ENCODE results near the gene C3orf20.

The C3orf20 gene

DNA sequence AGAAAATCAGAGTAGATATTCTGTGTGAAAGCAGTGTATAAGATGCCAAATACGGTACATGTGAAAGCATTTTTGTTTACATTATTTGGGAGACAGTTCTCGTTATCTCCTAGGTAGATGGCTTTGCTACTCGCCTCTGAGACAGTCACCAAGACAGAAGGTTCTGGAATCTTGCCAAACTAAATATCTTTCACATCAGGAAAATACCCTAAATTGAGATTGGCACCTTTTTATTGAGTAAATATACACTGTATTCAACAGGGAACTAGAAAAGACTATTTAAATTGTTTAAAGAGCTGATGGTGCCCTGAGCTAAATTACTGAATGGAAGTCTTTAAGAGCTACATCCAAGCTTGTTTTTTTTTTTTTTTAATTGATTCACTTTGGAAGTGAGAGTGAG lies 147.2 kb downstream of the C3orf20 start:
- TF ChIP-seq, protein P1, sequence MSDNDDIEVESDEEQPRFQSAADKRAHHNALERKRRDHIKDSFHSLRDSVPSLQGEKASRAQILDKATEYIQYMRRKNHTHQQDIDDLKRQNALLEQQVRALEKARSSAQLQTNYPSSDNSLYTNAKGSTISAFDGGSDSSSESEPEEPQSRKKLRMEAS (IDR thresholded peaks at IDR 0.05) = no peak
- TF ChIP-seq TEAD4 (IDR thresholded peaks at IDR 0.05) (no peak), CEBPB (IDR thresholded peaks at IDR 0.05) (no peak), FOXM1 (IDR thresholded peaks at IDR 0.05; ENCODE audit: borderline replicate concordance, low read depth) (no peak), TCF12 (IDR thresholded peaks at IDR 0.05; ENCODE audit: low read depth) (no peak), ZBTB7A (IDR thresholded peaks at IDR 0.05; ENCODE audit: low read depth) (no peak), CREB1 (IDR thresholded peaks at IDR 0.05; ENCODE audit: low read depth) (no peak), RAD21 (IDR thresholded peaks at IDR 0.05; ENCODE audit: low read depth) (no peak), EGR1 (IDR thresholded peaks at IDR 0.05) (no peak), TAF1 (IDR thresholded peaks at IDR 0.05; ENCODE audit: low read depth) (no peak)
- TF ChIP-seq, protein P2, sequence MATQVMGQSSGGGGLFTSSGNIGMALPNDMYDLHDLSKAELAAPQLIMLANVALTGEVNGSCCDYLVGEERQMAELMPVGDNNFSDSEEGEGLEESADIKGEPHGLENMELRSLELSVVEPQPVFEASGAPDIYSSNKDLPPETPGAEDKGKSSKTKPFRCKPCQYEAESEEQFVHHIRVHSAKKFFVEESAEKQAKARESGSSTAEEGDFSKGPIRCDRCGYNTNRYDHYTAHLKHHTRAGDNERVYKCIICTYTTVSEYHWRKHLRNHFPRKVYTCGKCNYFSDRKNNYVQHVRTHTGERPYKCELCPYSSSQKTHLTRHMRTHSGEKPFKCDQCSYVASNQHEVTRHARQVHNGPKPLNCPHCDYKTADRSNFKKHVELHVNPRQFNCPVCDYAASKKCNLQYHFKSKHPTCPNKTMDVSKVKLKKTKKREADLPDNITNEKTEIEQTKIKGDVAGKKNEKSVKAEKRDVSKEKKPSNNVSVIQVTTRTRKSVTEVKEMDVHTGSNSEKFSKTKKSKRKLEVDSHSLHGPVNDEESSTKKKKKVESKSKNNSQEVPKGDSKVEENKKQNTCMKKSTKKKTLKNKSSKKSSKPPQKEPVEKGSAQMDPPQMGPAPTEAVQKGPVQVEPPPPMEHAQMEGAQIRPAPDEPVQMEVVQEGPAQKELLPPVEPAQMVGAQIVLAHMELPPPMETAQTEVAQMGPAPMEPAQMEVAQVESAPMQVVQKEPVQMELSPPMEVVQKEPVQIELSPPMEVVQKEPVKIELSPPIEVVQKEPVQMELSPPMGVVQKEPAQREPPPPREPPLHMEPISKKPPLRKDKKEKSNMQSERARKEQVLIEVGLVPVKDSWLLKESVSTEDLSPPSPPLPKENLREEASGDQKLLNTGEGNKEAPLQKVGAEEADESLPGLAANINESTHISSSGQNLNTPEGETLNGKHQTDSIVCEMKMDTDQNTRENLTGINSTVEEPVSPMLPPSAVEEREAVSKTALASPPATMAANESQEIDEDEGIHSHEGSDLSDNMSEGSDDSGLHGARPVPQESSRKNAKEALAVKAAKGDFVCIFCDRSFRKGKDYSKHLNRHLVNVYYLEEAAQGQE (IDR thresholded peaks at IDR 0.05; ENCODE audit: low read depth) = no peak
- TF ChIP-seq, protein P3, sequence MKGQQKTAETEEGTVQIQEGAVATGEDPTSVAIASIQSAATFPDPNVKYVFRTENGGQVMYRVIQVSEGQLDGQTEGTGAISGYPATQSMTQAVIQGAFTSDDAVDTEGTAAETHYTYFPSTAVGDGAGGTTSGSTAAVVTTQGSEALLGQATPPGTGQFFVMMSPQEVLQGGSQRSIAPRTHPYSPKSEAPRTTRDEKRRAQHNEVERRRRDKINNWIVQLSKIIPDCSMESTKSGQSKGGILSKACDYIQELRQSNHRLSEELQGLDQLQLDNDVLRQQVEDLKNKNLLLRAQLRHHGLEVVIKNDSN (IDR thresholded peaks at IDR 0.05) = no peak

Measured in Ishikawa (cell line).